Sigmoid colon (tissue), 4 donors: ENCODE results near the gene CNKSR3.

Experiments
- EP300 ChIP-seq, 4 donors: sonication (generic); formaldehyde crosslinking; IDR thresholded peaks; one replicate each; pipeline ENCODE4 v1.6.1; 2017; ENCODE audit warnings: antibody characterized with exemption in 4 of 4
- POLR2A ChIP-seq, 2 donors: fragments of 450-650 bp; IDR thresholded peaks; one replicate each; pipeline ENCODE4 v1.6.1; 2016; ENCODE audit warnings: antibody characterized with exemption in 2 of 2, mild to moderate bottlenecking in 2 of 2, moderate library complexity in 2 of 2
- POLR2AphosphoS5 ChIP-seq, 4 donors: sonication (generic); formaldehyde crosslinking; IDR thresholded peaks; one replicate each; pipeline ENCODE4 v1.6.1; 2017; ENCODE audit warnings: antibody characterized with exemption in 4 of 4
- TF ChIP-seq, protein P1 (sequence below), 4 experiments: fragments of 450-650 bp in 3 of 4; fragments of 200-600 bp in 1 of 4; IDR thresholded peaks; one replicate each; pipeline ENCODE4 v1.5.1; 2016 to 2019; ENCODE audit warnings: antibody characterized with exemption in 4 of 4, mild to moderate bottlenecking in 3 of 4, moderate library complexity in 2 of 4

DNA sequence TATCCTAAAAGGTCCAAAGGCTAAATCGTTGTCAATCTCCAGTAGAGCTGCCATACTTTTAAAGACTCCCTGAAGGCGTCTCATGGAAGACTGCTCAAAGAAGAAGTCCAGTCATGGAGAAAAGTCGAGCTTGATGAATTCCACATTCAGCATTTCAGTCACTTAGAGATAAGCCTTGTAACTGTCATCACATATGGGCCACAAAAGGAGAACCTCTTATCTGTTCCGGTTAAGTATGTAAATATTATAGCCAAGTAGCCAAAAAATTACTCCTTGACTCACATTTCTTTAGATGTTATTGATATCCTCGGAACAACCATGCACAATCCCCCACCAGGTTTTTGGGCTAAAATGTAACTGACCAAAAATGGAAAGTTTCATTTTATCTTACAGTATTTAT, 9.8 kb upstream of the CNKSR3 start:
- TF ChIP-seq POLR2AphosphoS5 (IDR thresholded peaks at IDR 0.05): no peak
- TF ChIP-seq, protein P1, sequence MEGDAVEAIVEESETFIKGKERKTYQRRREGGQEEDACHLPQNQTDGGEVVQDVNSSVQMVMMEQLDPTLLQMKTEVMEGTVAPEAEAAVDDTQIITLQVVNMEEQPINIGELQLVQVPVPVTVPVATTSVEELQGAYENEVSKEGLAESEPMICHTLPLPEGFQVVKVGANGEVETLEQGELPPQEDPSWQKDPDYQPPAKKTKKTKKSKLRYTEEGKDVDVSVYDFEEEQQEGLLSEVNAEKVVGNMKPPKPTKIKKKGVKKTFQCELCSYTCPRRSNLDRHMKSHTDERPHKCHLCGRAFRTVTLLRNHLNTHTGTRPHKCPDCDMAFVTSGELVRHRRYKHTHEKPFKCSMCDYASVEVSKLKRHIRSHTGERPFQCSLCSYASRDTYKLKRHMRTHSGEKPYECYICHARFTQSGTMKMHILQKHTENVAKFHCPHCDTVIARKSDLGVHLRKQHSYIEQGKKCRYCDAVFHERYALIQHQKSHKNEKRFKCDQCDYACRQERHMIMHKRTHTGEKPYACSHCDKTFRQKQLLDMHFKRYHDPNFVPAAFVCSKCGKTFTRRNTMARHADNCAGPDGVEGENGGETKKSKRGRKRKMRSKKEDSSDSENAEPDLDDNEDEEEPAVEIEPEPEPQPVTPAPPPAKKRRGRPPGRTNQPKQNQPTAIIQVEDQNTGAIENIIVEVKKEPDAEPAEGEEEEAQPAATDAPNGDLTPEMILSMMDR (IDR thresholded peaks at IDR 0.05): no peak
- no peak for TF ChIP-seq EP300 (IDR thresholded peaks at IDR 0.05)
- no peak for TF ChIP-seq POLR2A (IDR thresholded peaks at IDR 0.05)
